Heart right ventricle (tissue), 16 donors: ENCODE results near the gene MALSU1. TPM values are rescaled to one million over a fixed set of nuclear protein-coding genes. Genes with fewer than 3 reads are reported as not detected.

ENCODE experiments used
- ATAC-seq, 8 donors: fragments of 200-7000 bp; cut with Tn5 transposase; one replicate each; pipeline ENCODE4 v1.9.1; 2020; ENCODE audit warnings: mild to moderate bottlenecking in 8 of 8, moderate library complexity in 8 of 8, moderate number of reproducible peaks in 1 of 8
- DNase-seq, 2 donors: peaks; one replicate each; pipeline ENCODE4 v3.0.0-alpha.2; 2020
- H3K27ac ChIP-seq, 10 donors: fragments of 200-600 bp; sonication (generic) in 2 of 10; one replicate each; pipeline versions ENCODE4 v1.5.0 to v1.8.0; 2020 to 2022; ENCODE audit warnings: mild to moderate bottlenecking in 3 of 10
- H3K27me3 ChIP-seq, 7 donors: fragments of 200-600 bp; one replicate each; pipeline ENCODE4 v1.8.0; 2021 to 2022; ENCODE audit warnings: mild to moderate bottlenecking in 2 of 7
- H3K36me3 ChIP-seq, 9 donors: fragments of 200-600 bp; sonication (generic) in 1 of 9; one replicate each; pipeline versions ENCODE4 v1.5.0 to v1.8.0; 2020 to 2022; ENCODE audit warnings: mild to moderate bottlenecking in 2 of 9
- H3K4me1 ChIP-seq, 9 donors: fragments of 200-600 bp; sonication (generic) in 1 of 9; one replicate each; pipeline versions ENCODE4 v1.5.0 to v1.8.0; 2020 to 2022; ENCODE audit warnings: mild to moderate bottlenecking in 4 of 9
- H3K4me3 ChIP-seq, 10 donors: fragments of 200-600 bp; sonication (generic) in 2 of 10; one replicate each; pipeline versions ENCODE4 v1.5.0 to v1.8.0; 2020 to 2022; ENCODE audit warnings: mild to moderate bottlenecking in 7 of 10, moderate library complexity in 2 of 10
- H3K9me3 ChIP-seq, 11 donors: fragments of 200-600 bp in 10 of 11; sonication (generic) in 2 of 11; one replicate each; pipeline versions ENCODE4 v1.5.0 to v1.8.0; 2013 to 2022; ENCODE audit warnings: mild to moderate bottlenecking in 2 of 11, control low read depth in 1 of 11, moderate library complexity in 1 of 11
- CTCF ChIP-seq, 9 donors: fragments of 200-600 bp; sonication (generic) in 2 of 9; IDR thresholded peaks; one replicate each; pipeline versions ENCODE4 v1.5.0 to v1.8.0; 2021 to 2022; ENCODE audit warnings: antibody characterized with exemption in 9 of 9, mild to moderate bottlenecking in 5 of 9, moderate library complexity in 1 of 9
- WGBS, 2 donors: extraction: QIAGEN DNeasy Blood & Tissue Kit; methylation state at CpG; one replicate each; pipeline ENCODE4 v1.1.7; 2013; ENCODE audit warnings: inconsistent platforms in 1 of 2; 5-methylcytosine and 5-hydroxymethylcytosine counted together
- intact Hi-C, 10 donors: fragments of 100-400 bp; cut with DNase I; formaldehyde crosslinking; loops; one replicate each; pipeline versions ENCODE4 v1.11.1 to v1.14.2; 2022
- polyA plus RNA-seq, 2 donors: library from polyadenylated mRNA; stranded (reverse); fragments of 200-250 nt; gene quantifications; one replicate each; pipeline ENCODE4 v1.2.3, GENCODE V29; 2013
- total RNA-seq, 10 donors: library from RNA; stranded (reverse); fragmentation: NEBNext Ultra II Directional in 3 of 10; extraction: Animal tissue kit (Norgen Biotek cat#: 25700) in 3 of 10; gene quantifications; one replicate each; pipeline versions ENCODE4 v1.2.1 to v1.2.4, GENCODE V29; 2021 to 2023
- donor health status: Arrhythmogenic right ventricular cardiomyopathy.
- donor health status: ischemic (EF 13 %, LVEDD 7.1; RV severe dilation, severe dysfunction).
- donor health status: healthy with polysubstance abuse.
- donor health status: DM: no; HTN: yes; CAD: no.
- donor health status: DM: no; HTN: no; CAD: no.
- donor health status: ischemic (EF 25% LVEDD 6.9; RV normal size, moderate dysfunction).
- donor health status: ischemic (EF 25% LVEDD 5.7; RV mildly dilated, moderate dysfunction).
- donor health status: healthy.
- donor health status: DM: yes; HTN: yes; CAD: no.
- donor health status: Ischemic cardiomyopathy.
- donor health status: ischemic (EF 35%, LVEDD 5.7; RV mildly dilated, moderate dysfunction).
- donor health status: nonischemic (EF 11% LVEDD 7.7; RV severe dilation, severe dysfunction).
- donor health status: DM: yes; HTN: yes; CAD: no.
- donor health status: PGD.
- donor health status: ischemic (EF 29% LVEDD 5.4; RV normal size, mild dysfunction).
- donor health status: nonischemic (EF 23%, LVEDD 6.1; RV moderate dilation, normal function).

MALSU1 gene
- total and polyA plus RNA-seq, 12 donors = 21.4 to 132 (median 99.3) TPM

DNA sequence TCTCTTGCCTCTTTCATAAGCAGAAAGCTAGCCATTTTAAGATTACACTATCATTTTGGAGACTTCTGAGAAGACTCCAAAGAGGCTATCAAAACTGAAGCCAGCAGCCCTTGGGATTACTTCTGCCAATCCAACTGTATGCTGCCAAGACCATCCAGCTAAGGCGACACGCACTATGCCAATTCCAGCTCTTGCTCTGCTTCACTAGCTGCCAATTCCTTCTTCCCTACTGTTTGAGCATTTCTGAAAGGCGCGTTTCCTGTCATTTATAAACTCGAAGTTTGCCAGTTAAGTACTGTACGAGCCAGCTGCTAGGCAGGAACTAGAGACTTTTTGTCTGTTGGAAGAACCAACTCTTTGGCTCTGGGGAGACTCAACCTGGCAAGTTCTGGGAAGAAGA is 36.5 kb downstream of the MALSU1 start:
- peaks cover 0 to 6% (median 0%) of the 10 kb centered on the region in 11 donors for H3K9me3 ChIP-seq
- intact Hi-C loops = no loop called here
- H3K27ac ChIP-seq = peak overlapping the region in 1 of 10 donors; percentile 8
- H3K4me1 ChIP-seq = peaks cover 0 to 42% (median 32%) of the 10 kb centered on the region in 9 donors
- peak in 1 of 8 donors; percentile 22 for ATAC-seq
- no peak overlapping the region for H3K4me3 ChIP-seq
- H3K36me3 ChIP-seq = no peaks in the 10 kb centered on the region
- peaks cover 0 to 9% (median 0%) of the 10 kb centered on the region in 7 donors for H3K27me3 ChIP-seq
- no peak for TF ChIP-seq CTCF (IDR thresholded peaks at IDR 0.05)
- DNase-seq = no peak
- 37 to 42% methylated on average over 6 of the region's 6 CpGs for WGBS, 2 donors

GRCh38 chr7:23336086-23336485 is 36.9 kb downstream of the MALSU1 start:
- H3K4me3 ChIP-seq = no peak overlapping the region
- H3K27me3 ChIP-seq = peaks cover 0 to 9% (median 0%) of the 10 kb centered on the region in 7 donors
- H3K27ac ChIP-seq = no peak overlapping the region
- intact Hi-C loops = no loop called here
- WGBS, 2 donors = 84 to 89% methylated on average over 3 of the region's 3 CpGs
- H3K4me1 ChIP-seq = peaks cover 0 to 42% (median 32%) of the 10 kb centered on the region in 9 donors
- peaks cover 0 to 6% (median 0%) of the 10 kb centered on the region in 11 donors for H3K9me3 ChIP-seq
- TF ChIP-seq CTCF (IDR thresholded peaks at IDR 0.05) = no peak
- ATAC-seq = no peak
- no peaks in the 10 kb centered on the region for H3K36me3 ChIP-seq
- no peak for DNase-seq

- Histone ChIP-seq H3K36me3 (no peaks in the 10 kb centered on the region), H3K9me3 (peaks cover 0 to 6% (median 0%) of the 10 kb centered on the region in 11 donors), H3K27me3 (peaks cover 0 to 9% (median 0%) of the 10 kb centered on the region in 7 donors), H3K4me1 (peaks cover 0 to 42% (median 32%) of the 10 kb centered on the region in 9 donors), H3K4me3 (no peak overlapping the region), H3K27ac (no peak overlapping the region)
- no peak for DNase-seq
- WGBS, 2 donors = 87 to 93% methylated on average over 6 of the region's 6 CpGs
- no peak for TF ChIP-seq CTCF (IDR thresholded peaks at IDR 0.05)
- no peak for ATAC-seq
- intact Hi-C loops = no loop called here
Observed at GRCh38 chr7:23336799-23337283, 37.7 kb downstream of the MALSU1 start.

DNA sequence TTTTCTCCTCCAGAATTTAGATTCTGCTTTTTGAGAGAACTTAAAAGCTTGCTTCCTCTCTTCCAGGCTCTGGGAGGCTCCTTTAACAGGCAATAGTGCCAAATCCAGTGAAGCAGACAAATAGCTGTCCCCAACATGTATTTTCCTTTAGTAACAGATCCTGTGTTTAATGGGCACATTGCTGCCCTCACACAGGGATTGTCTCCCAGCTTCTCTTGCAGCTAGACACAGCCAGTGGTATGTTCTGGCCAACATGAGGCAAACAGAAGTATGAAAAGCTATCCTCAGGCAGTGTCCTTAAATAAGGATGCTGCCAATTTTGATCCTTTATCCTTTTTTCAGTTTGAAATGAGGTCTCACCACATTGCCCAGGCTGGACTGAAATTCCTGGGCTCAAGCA is 38.2 kb downstream of the MALSU1 start:
- Histone ChIP-seq H3K27me3 (peaks cover 0 to 9% (median 0%) of the 10 kb centered on the region in 7 donors), H3K36me3 (no peaks in the 10 kb centered on the region), H3K4me3 (no peak overlapping the region), H3K27ac (no peak overlapping the region), H3K4me1 (peaks cover 0 to 39% (median 32%) of the 10 kb centered on the region in 9 donors), H3K9me3 (peaks cover 0 to 6% (median 0%) of the 10 kb centered on the region in 11 donors)
- no peak for DNase-seq
- no peak for TF ChIP-seq CTCF (IDR thresholded peaks at IDR 0.05)
- no peak for ATAC-seq
- intact Hi-C loops = no loop called here
